T-helper 17 cell (primary cell): ENCODE measurements around the gene SNX1. TPM values are rescaled to one million over a fixed set of nuclear protein-coding genes. Genes with fewer than 3 reads are reported as not detected.
"Not testable (repeated sequence)": the region's sequence is repeated elsewhere in the genome, so short reads cannot be mapped to it uniquely, and the experiment has no call there.

Source experiments
- ATAC-seq: fragments of 150-1000 bp; cut with Tn5 transposase; 2 replicates; pipeline ENCODE4 v1.10.0; 2021; ENCODE audit warnings: mild to moderate bottlenecking, moderate library complexity
- DNase-seq, 3 donors: peaks; one replicate each; pipeline versions ENCODE4 v3.0.0 to v3.0.0-alpha.2; 2020 to 2021
- H3K9me3 ChIP-seq: one replicate; pipeline ENCODE4 v1.7.0; 2013; ENCODE audit warnings: low read length, mild to moderate bottlenecking; ENCODE audit not compliant: control insufficient read depth, poor library complexity, severe bottlenecking
- H3K27ac Mint-ChIP-seq: one replicate; pipeline ENCODE4 v1.8.0; 2022; ENCODE audit warnings: mild to moderate bottlenecking, moderate library complexity, mixed read lengths
- H3K27me3 Mint-ChIP-seq: one replicate; pipeline ENCODE4 v1.8.0; 2022; ENCODE audit warnings: mixed read lengths
- H3K36me3 Mint-ChIP-seq: one replicate; pipeline ENCODE4 v1.8.0; 2022; ENCODE audit warnings: low read depth, mixed read lengths
- H3K4me1 Mint-ChIP-seq: one replicate; pipeline ENCODE4 v1.8.0; 2022; ENCODE audit warnings: mild to moderate bottlenecking, mixed read lengths
- H3K4me3 Mint-ChIP-seq: one replicate; pipeline ENCODE4 v1.8.0; 2022; ENCODE audit warnings: mild to moderate bottlenecking, moderate library complexity, mixed read lengths
- total RNA-seq, 4 donors: library from RNA in 2 of 4; stranded (reverse) in 2 of 4; gene quantifications; one replicate each; pipeline ENCODE4 v1.2.3 and lab custom pipeline; 2022 to 2026

The SNX1 gene
- total RNA-seq, 2 donors from 2014 or later: 87.1 to 111 TPM

DNA sequence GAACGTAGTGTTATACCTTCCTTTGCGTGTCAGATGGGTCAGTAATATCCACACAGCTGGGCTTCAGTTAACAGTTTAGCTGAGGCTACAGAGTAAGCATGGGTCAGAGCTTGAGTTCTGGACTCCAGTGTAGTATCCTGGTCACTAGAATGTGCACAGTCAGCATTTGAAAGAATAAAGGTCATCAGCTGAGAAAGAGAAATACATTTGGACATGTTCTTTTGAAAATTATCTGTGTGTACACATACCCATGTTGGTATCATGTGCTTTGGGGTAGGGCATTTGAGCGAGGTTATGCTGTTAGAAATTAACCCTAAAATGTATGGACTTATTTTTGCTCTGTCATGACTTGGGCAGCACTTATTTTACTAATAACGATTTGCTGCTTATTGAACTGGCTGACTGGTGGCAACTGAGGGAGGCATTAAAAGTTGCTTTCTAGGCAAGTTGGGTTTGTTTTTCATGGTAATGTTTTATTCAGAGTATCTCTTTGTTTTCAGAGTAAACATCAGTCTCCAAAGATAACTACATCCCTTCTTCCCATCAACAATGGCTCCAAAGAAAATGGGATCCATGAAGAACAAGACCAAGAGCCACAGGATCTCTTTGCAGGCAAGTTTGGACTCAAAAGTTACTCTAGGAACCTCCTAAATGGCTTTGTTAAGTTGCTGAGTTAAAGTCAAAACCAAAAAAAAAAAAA is 16.4 kb downstream of the SNX1 start:
- Mint-ChIP-seq H3K4me3 (no peak overlapping the region), H3K27ac (peak overlapping the region; percentile 69), H3K4me1 (peaks cover 23% of the 10 kb centered on the region), H3K36me3 (peaks cover 11% of the 10 kb centered on the region), H3K27me3 (no peaks in the 10 kb centered on the region)
- DNase-seq: no peak
- H3K9me3 ChIP-seq: no peaks in the 10 kb centered on the region
- ATAC-seq: no peak

- H3K9me3 ChIP-seq: no peaks in the 10 kb centered on the region
- Mint-ChIP-seq H3K4me1 (peaks cover 20% of the 10 kb centered on the region), H3K36me3 (peaks cover 11% of the 10 kb centered on the region), H3K27ac (no peak overlapping the region), H3K27me3 (no peaks in the 10 kb centered on the region), H3K4me3 (no peak overlapping the region)
- DNase-seq (no peak), ATAC-seq (no peak)
Observed at GRCh38 chr15:64112904-64113303, 17.1 kb downstream of the SNX1 start.

DNA sequence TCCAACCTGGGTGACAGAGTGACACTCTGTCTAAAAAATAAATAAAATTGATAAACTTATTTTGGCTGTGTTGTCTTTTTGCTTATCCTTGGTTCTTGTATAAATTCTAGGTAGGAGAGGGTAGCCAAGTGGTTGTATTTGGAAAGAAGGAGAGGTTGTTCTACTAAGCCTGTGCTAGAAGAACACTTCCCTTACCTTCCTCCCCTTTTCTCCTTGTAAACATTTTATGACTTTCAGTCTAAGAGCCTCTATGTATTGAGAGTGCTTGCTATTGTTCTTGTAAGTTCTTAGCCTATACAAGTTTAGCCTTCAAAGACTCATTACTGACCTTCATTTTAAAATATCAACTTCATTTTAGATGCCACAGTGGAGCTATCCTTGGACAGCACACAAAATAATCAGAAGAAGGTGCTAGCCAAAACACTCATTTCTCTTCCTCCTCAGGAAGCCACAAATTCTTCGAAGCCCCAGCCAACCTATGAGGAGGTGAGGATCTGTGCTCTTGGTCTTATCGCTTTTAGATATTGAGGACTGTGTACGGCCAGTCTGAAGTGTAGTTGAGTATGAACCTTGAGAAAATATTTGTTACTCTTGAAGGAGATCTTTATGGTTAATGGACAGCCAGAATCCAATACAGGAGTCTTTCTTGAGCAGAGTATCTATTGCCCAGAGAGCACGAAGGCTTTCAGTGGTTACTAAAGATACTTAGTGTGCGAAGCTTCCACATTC is 22.1 kb downstream of the SNX1 start:
- H3K9me3 ChIP-seq: no peaks in the 10 kb centered on the region
- Mint-ChIP-seq H3K27me3 (no peaks in the 10 kb centered on the region), H3K27ac (no peak overlapping the region), H3K4me1 (peaks cover 4% of the 10 kb centered on the region), H3K36me3 (peaks cover 12% of the 10 kb centered on the region), H3K4me3 (no peak overlapping the region)
- ATAC-seq (no peak), DNase-seq (no peak)

DNA sequence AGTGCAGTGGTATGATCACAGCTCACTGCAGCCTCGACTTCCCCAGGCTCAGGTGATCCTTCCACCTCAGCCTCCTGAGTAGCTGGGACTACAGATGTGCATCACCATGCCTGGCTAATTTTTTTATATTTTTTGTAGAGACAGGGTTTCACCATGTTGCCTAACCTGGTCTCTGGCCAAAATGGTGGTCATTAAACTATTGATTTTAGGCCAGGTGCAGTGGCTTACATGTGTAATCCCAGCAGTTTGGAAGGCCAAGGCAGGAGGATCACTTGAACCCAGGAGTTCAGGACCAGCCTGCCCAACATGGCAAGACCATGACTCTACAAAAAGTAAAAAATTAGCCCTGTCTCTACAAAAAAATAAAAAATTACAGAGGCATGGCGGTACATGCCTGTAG is 24.5 kb downstream of the SNX1 start:
- DNase-seq, H3K9me3 ChIP-seq, ATAC-seq, H3K36me3 Mint-ChIP-seq, H3K4me3 Mint-ChIP-seq, H3K27ac Mint-ChIP-seq, H3K27me3 Mint-ChIP-seq, H3K4me1 Mint-ChIP-seq: not testable (repeated sequence)

DNA sequence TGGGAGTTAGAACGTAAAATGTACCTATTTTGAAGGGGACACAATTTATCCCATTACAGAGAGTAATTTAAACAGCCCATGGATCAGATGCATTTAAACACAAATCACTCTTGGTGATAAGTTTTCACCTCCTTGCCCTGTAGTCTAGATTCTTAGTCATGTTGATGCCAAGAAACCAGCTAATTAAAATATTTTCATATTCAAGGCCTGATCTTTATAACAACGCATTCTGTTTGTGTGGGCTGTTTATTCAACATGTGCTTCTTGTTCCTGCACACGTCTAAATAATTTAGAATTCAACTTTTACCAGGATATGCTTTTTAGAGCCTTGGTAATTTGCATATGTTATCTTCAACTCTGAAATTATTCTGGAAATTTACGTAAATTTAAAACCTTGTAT is 25.8 kb downstream of the SNX1 start:
- no peaks in the 10 kb centered on the region for H3K9me3 ChIP-seq
- H3K36me3 Mint-ChIP-seq: peaks cover 5% of the 10 kb centered on the region
- ATAC-seq (no peak), DNase-seq (no peak)
- no peak overlapping the region for H3K4me3 Mint-ChIP-seq
- H3K27me3 Mint-ChIP-seq: no peaks in the 10 kb centered on the region
- H3K4me1 Mint-ChIP-seq: peaks cover 2% of the 10 kb centered on the region
- H3K27ac Mint-ChIP-seq: no peak overlapping the region

- Mint-ChIP-seq H3K4me3 (no peak overlapping the region), H3K36me3 (peaks cover 5% of the 10 kb centered on the region), H3K4me1 (peaks cover 2% of the 10 kb centered on the region), H3K27me3 (no peaks in the 10 kb centered on the region), H3K27ac (no peak overlapping the region)
- no peak for ATAC-seq
- no peaks in the 10 kb centered on the region for H3K9me3 ChIP-seq
- no peak for DNase-seq
Observed at GRCh38 chr15:64122444-64122843, 26.7 kb downstream of the SNX1 start.

GRCh38 chr15:64122936-64123351 is 27.2 kb downstream of the SNX1 start:
- H3K9me3 ChIP-seq: no peaks in the 10 kb centered on the region
- Mint-ChIP-seq H3K4me1 (peaks cover 2% of the 10 kb centered on the region), H3K27ac (no peak overlapping the region), H3K27me3 (no peaks in the 10 kb centered on the region), H3K36me3 (peaks cover 7% of the 10 kb centered on the region), H3K4me3 (no peak overlapping the region)
- ATAC-seq (no peak), DNase-seq (no peak)

DNA sequence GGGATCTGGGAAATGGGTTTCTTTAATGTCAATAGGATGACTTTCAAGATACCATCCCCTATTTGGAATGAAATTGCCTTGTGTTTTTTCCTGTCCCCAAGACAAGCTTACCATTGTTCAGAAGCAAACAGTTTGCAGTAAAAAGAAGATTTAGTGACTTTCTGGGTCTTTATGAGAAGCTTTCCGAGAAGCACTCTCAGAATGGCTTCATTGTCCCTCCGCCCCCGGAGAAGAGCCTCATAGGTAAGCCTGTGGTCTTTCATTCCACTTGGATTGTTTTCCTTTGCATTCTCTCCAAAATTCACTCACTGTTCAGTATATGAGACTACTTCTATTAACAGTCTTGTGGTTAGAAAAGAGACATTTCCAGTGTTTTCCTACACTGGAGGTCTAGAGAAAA is 30.2 kb downstream of the SNX1 start:
- H3K27me3 Mint-ChIP-seq: no peaks in the 10 kb centered on the region
- H3K36me3 Mint-ChIP-seq: peaks cover 7% of the 10 kb centered on the region
- no peaks in the 10 kb centered on the region for H3K9me3 ChIP-seq
- H3K4me1 Mint-ChIP-seq: peaks cover 2% of the 10 kb centered on the region
- no peak overlapping the region for H3K27ac Mint-ChIP-seq
- DNase-seq (no peak), ATAC-seq (no peak)
- no peak overlapping the region for H3K4me3 Mint-ChIP-seq

- Mint-ChIP-seq H3K36me3 (peaks cover 9% of the 10 kb centered on the region), H3K4me1 (no peaks in the 10 kb centered on the region), H3K4me3 (no peak overlapping the region), H3K27ac (no peak overlapping the region), H3K27me3 (no peaks in the 10 kb centered on the region)
- no peak for DNase-seq
- no peak for ATAC-seq
- no peaks in the 10 kb centered on the region for H3K9me3 ChIP-seq
Observed at GRCh38 chr15:64127521-64128270, 31.9 kb downstream of the SNX1 start.

DNA sequence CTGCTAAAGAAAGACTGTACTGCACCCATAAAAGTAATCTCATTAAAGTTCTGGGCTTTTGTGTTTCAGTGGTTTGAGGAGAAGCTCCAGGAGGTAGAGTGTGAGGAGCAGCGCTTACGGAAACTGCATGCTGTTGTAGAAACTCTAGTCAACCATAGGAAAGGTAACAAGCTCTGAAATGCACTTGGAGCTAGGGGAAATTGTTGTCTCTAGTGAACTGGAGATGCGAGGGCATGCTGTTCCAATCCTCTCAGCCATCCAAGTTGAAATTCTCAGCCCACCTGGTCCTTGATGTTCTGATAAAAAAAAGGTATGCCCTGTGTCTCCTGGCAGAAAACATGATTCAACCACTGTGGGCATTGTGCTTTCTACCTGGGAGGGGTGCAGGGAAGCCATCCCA is 34.4 kb downstream of the SNX1 start:
- H3K4me3 Mint-ChIP-seq: no peak overlapping the region
- no peak overlapping the region for H3K27ac Mint-ChIP-seq
- DNase-seq: no peak
- no peak for ATAC-seq
- no peaks in the 10 kb centered on the region for H3K4me1 Mint-ChIP-seq
- H3K9me3 ChIP-seq: no peaks in the 10 kb centered on the region
- peaks cover 9% of the 10 kb centered on the region for H3K36me3 Mint-ChIP-seq
- H3K27me3 Mint-ChIP-seq: no peaks in the 10 kb centered on the region

GRCh38 chr15:64131547-64131946 is 35.8 kb downstream of the SNX1 start:
- no peaks in the 10 kb centered on the region for H3K9me3 ChIP-seq
- H3K27ac Mint-ChIP-seq: peak overlapping the region; percentile 71
- peaks cover 8% of the 10 kb centered on the region for H3K36me3 Mint-ChIP-seq
- no peaks in the 10 kb centered on the region for H3K4me1 Mint-ChIP-seq
- H3K27me3 Mint-ChIP-seq: no peaks in the 10 kb centered on the region
- no peak overlapping the region for H3K4me3 Mint-ChIP-seq
- DNase-seq (no peak), ATAC-seq (no peak)

- no peaks in the 10 kb centered on the region for H3K4me1 Mint-ChIP-seq
- peak overlapping the region; percentile 71 for H3K27ac Mint-ChIP-seq
- no peak overlapping the region for H3K4me3 Mint-ChIP-seq
- no peaks in the 10 kb centered on the region for H3K9me3 ChIP-seq
- peaks cover 9% of the 10 kb centered on the region for H3K36me3 Mint-ChIP-seq
- ATAC-seq (no peak), DNase-seq (no peak)
- no peaks in the 10 kb centered on the region for H3K27me3 Mint-ChIP-seq
Observed at GRCh38 chr15:64132217-64132616, 36.4 kb downstream of the SNX1 start.

DNA sequence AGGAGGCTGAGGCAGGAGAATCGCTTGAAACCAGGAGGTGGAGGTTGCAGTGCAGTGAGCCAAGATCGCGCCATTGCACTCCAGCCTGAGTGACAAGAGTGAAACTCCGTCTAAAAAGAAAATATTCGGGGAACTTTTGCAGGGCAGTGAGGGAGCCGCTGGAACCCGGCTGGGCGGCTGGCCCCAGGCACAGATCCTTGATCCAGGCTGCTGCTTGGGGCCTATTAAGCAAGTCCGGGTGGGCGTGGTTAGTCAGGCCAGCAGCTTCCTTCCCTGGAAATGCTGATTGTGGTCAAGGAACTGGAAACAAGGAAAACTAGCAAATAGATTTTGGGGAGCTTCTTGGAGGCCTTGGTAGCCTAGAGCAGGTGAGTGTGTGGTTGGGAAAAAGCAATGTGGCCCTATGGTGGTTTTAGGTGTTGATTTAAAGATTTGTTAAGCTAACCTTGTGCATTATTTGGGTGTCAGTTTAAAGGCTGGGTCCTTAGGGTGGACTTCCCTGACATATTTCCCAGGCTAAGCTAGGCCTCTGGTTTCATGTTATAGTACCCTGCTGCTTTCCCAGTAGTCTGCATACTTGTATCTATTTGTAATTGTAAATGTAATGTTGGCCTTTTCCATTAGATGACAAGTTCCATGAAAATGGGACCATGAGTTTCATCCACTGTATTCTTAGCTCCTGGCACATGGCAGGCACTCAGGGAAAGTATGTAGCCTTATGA is 38.0 kb downstream of the SNX1 start:
- H3K27me3 Mint-ChIP-seq: no peaks in the 10 kb centered on the region
- peak overlapping the region; percentile 43 for H3K4me3 Mint-ChIP-seq
- DNase-seq: no peak
- no peaks in the 10 kb centered on the region for H3K9me3 ChIP-seq
- H3K4me1 Mint-ChIP-seq: no peaks in the 10 kb centered on the region
- H3K27ac Mint-ChIP-seq: no peak overlapping the region
- no peak for ATAC-seq
- peaks cover 10% of the 10 kb centered on the region for H3K36me3 Mint-ChIP-seq
